Measurements from ENCODE around the gene TKFC.

The TKFC gene

GRCh38 chr11:61364012-61364675 lies 31.1 kb downstream of the TKFC start:
- no peak overlapping the region for H3K4me3 ChIP-seq (ENCODE audit: low read depth, low read length)
- DNase-seq (ENCODE audit: low read depth) = no peak
- TF ChIP-seq CTCF (IDR thresholded peaks at IDR 0.05; ENCODE audit: low read depth, low read length, missing control alignments) = no peak

GRCh38 chr11:61367406-61367805 lies 34.4 kb downstream of the TKFC start:
- no peak for DNase-seq (ENCODE audit: low read depth)
- no peak for TF ChIP-seq CTCF (IDR thresholded peaks at IDR 0.05; ENCODE audit: low read depth, low read length, missing control alignments)
- no peak overlapping the region for H3K4me3 ChIP-seq (ENCODE audit: low read depth, low read length)

GRCh38 chr11:61368646-61369045 lies 35.6 kb downstream of the TKFC start:
- no peak for DNase-seq (ENCODE audit: low read depth)
- TF ChIP-seq CTCF (IDR thresholded peaks at IDR 0.05; ENCODE audit: low read depth, low read length, missing control alignments) = no peak
- no peak overlapping the region for H3K4me3 ChIP-seq (ENCODE audit: low read depth, low read length)

- TF ChIP-seq CTCF (IDR thresholded peaks at IDR 0.05; ENCODE audit: low read depth, low read length, missing control alignments) = no peak
Observed at GRCh38 chr11:61369372-61370348, 36.6 kb downstream of the TKFC start.

GRCh38 chr11:61370349-61371005 lies 37.4 kb downstream of the TKFC start:
- DNase-seq (ENCODE audit: low read depth) = no peak
- no peak for TF ChIP-seq CTCF (IDR thresholded peaks at IDR 0.05; ENCODE audit: low read depth, low read length, missing control alignments)
- H3K4me3 ChIP-seq (ENCODE audit: low read depth, low read length) = no peak overlapping the region

More at GRCh38 chr11:61369372-61370348, 36.6 kb downstream of the TKFC start:
- H3K4me3 ChIP-seq (ENCODE audit: low read depth, low read length) = no peak overlapping the region
- DNase-seq (ENCODE audit: low read depth) = no peak

- no peak for DNase-seq (ENCODE audit: low read depth)
- H3K4me3 ChIP-seq (ENCODE audit: low read depth, low read length) = no peak overlapping the region
- no peak for TF ChIP-seq CTCF (IDR thresholded peaks at IDR 0.05; ENCODE audit: low read depth, low read length, missing control alignments)
Observed at GRCh38 chr11:61372659-61373420, 39.8 kb downstream of the TKFC start.

Data from GM12864 (cell line).